ENCODE data around the gene ITGB7. TPM values are rescaled to one million over a fixed set of nuclear protein-coding genes. Genes with fewer than 3 reads are reported as not detected.
A peak's percentile ranks its signal among the peaks of the same experiment; 100 is the strongest.

Gene ITGB7
- total and polyA plus RNA-seq, 9 of the 15 experiments (the other 6 are each of a cell fraction or from before 2014, with no cell fraction given), result 0.06 to 2.0 (median 0.67) TPM

DNA sequence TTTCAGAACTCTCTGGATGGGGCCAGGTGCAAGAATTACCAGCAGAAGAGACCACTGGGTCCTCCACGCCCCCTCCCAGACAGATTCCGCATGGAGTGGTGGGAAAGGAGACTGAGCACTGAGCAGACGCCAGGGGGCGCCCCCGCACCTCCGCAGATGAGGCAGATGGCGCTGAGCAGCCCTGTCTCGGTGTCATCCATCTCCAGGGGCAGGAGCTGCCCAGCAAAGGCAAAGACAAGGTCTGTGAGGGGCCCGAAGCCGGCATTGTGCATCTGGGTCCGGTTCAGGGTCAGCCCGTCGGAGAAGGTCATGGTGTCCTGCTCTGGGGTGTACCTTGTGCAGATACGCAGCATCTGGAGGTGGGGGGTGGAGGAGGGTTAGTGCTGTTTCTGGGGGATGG, 6.3 kb upstream of the ITGB7 start (continued):
- TF ChIP-seq PRPF4 (IDR thresholded peaks at IDR 0.05; ENCODE audit: insufficient read depth, low read depth, low read length, poor library complexity, severe bottlenecking) (no peak), ZNF316 (IDR thresholded peaks at IDR 0.05) (no peak), ZNF253 (CRISPR knock-in tag; conservative IDR thresholded peaks at IDR 0.05) (no peak), RBFOX2 (IDR thresholded peaks at IDR 0.05; ENCODE audit: low read depth, low read length) (no peak), HMGN3 (IDR thresholded peaks at IDR 0.05; ENCODE audit: borderline replicate concordance, extremely low read depth, insufficient read length, low read depth, low read length) (no peak), PTRF (tag; IDR thresholded peaks at IDR 0.05) (no peak), TARDBP (IDR thresholded peaks at IDR 0.05) (no peak), CCNT2 (IDR thresholded peaks at IDR 0.05; ENCODE audit: borderline replicate concordance, extremely low read depth, insufficient read length, low read depth, low read length) (no peak), ZNF589 (CRISPR knock-in tag; IDR thresholded peaks at IDR 0.05; ENCODE audit: low read depth) (no peak), TCF7 (IDR thresholded peaks at IDR 0.05; ENCODE audit: borderline replicate concordance) (no peak)
- TF ChIP-seq, protein P1, sequence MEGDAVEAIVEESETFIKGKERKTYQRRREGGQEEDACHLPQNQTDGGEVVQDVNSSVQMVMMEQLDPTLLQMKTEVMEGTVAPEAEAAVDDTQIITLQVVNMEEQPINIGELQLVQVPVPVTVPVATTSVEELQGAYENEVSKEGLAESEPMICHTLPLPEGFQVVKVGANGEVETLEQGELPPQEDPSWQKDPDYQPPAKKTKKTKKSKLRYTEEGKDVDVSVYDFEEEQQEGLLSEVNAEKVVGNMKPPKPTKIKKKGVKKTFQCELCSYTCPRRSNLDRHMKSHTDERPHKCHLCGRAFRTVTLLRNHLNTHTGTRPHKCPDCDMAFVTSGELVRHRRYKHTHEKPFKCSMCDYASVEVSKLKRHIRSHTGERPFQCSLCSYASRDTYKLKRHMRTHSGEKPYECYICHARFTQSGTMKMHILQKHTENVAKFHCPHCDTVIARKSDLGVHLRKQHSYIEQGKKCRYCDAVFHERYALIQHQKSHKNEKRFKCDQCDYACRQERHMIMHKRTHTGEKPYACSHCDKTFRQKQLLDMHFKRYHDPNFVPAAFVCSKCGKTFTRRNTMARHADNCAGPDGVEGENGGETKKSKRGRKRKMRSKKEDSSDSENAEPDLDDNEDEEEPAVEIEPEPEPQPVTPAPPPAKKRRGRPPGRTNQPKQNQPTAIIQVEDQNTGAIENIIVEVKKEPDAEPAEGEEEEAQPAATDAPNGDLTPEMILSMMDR (IDR thresholded peaks at IDR 0.05 in 2 of 3, conservative IDR thresholded peaks at IDR 0.05 in 1 of 3; ENCODE audit: insufficient read depth in 2 of 3, low read depth in 1 of 3, low read length in 3 of 3), result peak; percentile 96 to 97 (median 97)
- TF ChIP-seq, protein P2, sequence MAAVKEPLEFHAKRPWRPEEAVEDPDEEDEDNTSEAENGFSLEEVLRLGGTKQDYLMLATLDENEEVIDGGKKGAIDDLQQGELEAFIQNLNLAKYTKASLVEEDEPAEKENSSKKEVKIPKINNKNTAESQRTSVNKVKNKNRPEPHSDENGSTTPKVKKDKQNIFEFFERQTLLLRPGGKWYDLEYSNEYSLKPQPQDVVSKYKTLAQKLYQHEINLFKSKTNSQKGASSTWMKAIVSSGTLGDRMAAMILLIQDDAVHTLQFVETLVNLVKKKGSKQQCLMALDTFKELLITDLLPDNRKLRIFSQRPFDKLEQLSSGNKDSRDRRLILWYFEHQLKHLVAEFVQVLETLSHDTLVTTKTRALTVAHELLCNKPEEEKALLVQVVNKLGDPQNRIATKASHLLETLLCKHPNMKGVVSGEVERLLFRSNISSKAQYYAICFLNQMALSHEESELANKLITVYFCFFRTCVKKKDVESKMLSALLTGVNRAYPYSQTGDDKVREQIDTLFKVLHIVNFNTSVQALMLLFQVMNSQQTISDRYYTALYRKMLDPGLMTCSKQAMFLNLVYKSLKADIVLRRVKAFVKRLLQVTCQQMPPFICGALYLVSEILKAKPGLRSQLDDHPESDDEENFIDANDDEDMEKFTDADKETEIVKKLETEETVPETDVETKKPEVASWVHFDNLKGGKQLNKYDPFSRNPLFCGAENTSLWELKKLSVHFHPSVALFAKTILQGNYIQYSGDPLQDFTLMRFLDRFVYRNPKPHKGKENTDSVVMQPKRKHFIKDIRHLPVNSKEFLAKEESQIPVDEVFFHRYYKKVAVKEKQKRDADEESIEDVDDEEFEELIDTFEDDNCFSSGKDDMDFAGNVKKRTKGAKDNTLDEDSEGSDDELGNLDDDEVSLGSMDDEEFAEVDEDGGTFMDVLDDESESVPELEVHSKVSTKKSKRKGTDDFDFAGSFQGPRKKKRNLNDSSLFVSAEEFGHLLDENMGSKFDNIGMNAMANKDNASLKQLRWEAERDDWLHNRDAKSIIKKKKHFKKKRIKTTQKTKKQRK (IDR thresholded peaks at IDR 0.05; ENCODE audit: borderline replicate concordance, low read depth, low read length), result no peak
- TF ChIP-seq, protein P3, sequence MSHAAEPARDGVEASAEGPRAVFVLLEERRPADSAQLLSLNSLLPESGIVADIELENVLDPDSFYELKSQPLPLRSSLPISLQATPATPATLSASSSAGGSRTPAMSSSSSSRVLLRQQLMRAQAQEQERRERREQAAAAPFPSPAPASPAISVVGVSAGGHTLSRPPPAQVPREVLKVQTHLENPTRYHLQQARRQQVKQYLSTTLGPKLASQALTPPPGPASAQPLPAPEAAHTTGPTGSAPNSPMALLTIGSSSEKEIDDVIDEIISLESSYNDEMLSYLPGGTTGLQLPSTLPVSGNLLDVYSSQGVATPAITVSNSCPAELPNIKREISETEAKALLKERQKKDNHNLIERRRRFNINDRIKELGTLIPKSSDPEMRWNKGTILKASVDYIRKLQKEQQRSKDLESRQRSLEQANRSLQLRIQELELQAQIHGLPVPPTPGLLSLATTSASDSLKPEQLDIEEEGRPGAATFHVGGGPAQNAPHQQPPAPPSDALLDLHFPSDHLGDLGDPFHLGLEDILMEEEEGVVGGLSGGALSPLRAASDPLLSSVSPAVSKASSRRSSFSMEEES (CRISPR knock-in tag; IDR thresholded peaks at IDR 0.05), result no peak
- TF ChIP-seq, protein P4, sequence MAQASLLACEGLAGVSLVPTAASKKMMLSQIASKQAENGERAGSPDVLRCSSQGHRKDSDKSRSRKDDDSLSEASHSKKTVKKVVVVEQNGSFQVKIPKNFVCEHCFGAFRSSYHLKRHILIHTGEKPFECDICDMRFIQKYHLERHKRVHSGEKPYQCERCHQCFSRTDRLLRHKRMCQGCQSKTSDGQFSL (CRISPR knock-in tag; IDR thresholded peaks at IDR 0.05), result peak; percentile 49; the same call in 1 of the 2 replicates
- TF ChIP-seq, protein P4 (tag; IDR thresholded peaks at IDR 0.05), result no peak
- TF ChIP-seq, protein P5, sequence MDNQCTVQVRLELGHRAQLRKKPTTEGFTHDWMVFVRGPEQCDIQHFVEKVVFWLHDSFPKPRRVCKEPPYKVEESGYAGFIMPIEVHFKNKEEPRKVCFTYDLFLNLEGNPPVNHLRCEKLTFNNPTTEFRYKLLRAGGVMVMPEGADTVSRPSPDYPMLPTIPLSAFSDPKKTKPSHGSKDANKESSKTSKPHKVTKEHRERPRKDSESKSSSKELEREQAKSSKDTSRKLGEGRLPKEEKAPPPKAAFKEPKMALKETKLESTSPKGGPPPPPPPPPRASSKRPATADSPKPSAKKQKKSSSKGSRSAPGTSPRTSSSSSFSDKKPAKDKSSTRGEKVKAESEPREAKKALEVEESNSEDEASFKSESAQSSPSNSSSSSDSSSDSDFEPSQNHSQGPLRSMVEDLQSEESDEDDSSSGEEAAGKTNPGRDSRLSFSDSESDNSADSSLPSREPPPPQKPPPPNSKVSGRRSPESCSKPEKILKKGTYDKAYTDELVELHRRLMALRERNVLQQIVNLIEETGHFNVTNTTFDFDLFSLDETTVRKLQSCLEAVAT (IDR thresholded peaks at IDR 0.05), result 0 out of 4 replicates have a peak, but pooled peaks of 1 of the 2 experiments have one; percentile 22
- TF ChIP-seq, protein P6, sequence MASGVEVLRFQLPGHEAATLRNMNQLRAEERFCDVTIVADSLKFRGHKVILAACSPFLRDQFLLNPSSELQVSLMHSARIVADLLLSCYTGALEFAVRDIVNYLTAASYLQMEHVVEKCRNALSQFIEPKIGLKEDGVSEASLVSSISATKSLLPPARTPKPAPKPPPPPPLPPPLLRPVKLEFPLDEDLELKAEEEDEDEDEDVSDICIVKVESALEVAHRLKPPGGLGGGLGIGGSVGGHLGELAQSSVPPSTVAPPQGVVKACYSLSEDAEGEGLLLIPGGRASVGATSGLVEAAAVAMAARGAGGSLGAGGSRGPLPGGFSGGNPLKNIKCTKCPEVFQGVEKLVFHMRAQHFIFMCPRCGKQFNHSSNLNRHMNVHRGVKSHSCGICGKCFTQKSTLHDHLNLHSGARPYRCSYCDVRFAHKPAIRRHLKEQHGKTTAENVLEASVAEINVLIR (CRISPR knock-in tag; IDR thresholded peaks at IDR 0.05), result no peak
